Ovary (tissue), 9 donors: ENCODE data around the gene ANO8. TPM values are rescaled to one million over a fixed set of nuclear protein-coding genes. Genes with fewer than 3 reads are reported as not detected.
A peak's percentile ranks its signal among the peaks of the same experiment; 100 is the strongest.

Experiments
- DNase-seq, 5 donors: peaks; one replicate each; pipeline ENCODE4 v3.0.0-alpha.2; 2019 to 2020
- H3K27ac ChIP-seq, 2 donors: fragments of 200-600 bp; one replicate each; pipeline versions ENCODE4 v1.5.1 to v1.8.0; 2019 to 2022
- H3K27me3 ChIP-seq: fragments of 200-600 bp; one replicate; pipeline ENCODE4 v1.8.0; 2022
- H3K36me3 ChIP-seq: fragments of 200-600 bp; sonication (generic); one replicate; pipeline ENCODE4 v1.5.1; 2019
- H3K4me1 ChIP-seq: one replicate; pipeline ENCODE4 v1.8.1; 2013; ENCODE audit warnings: mild to moderate bottlenecking, moderate library complexity; ENCODE audit not compliant: insufficient read depth
- H3K4me3 ChIP-seq: fragments of 200-600 bp; sonication (generic); one replicate; pipeline ENCODE4 v1.5.1; 2017
- H3K9me3 ChIP-seq, 2 donors: fragments of 200-600 bp in 1 of 2; sonication (generic) in 1 of 2; one replicate each; pipeline versions ENCODE4 v1.5.1 to v1.8.1; 2013 to 2019; ENCODE audit warnings: mild to moderate bottlenecking in 1 of 2, moderate library complexity in 1 of 2
- CTCF ChIP-seq, 3 donors: fragments of 450-650 bp in 2 of 3; fragments of 200-600 bp in 1 of 3; IDR thresholded peaks; one replicate each; pipeline versions ENCODE4 v1.5.1 to v1.8.0; 2016 to 2022; ENCODE audit warnings: antibody characterized with exemption in 3 of 3, mild to moderate bottlenecking in 1 of 3
- EP300 ChIP-seq: sonication (generic); formaldehyde crosslinking; IDR thresholded peaks from one replicate; pipeline ENCODE4 v1.6.1; 2017; ENCODE audit warnings: antibody characterized with exemption
- POLR2A ChIP-seq: fragments of 450-650 bp; IDR thresholded peaks from one replicate; pipeline ENCODE4 v1.6.1; 2017; ENCODE audit warnings: antibody characterized with exemption, mild to moderate bottlenecking, moderate library complexity
- WGBS, 3 donors: extraction: QIAGEN DNeasy Blood & Tissue Kit in 1 of 3; methylation state at CpG; one replicate each; pipeline versions ENCODE4 v1.1.5 to v1.1.7; 2013 to 2017; 5-methylcytosine and 5-hydroxymethylcytosine counted together
- intact Hi-C, 4 donors: fragments of 100-400 bp; cut with DNase I; formaldehyde crosslinking; loops; one replicate each; pipeline versions ENCODE4 v1.11.0 to v1.15.1; 2022 to 2023
- polyA plus RNA-seq, 2 donors: library from polyadenylated mRNA; stranded (reverse); fragments of 200-250 nt in 1 of 2; fragments of 350-450 nt in 1 of 2; fragmentation: Illumina TruSeq in 1 of 2; extraction: RNeasy Lipid Tissue Mini Kit (QIAGEN cat#74804) in 1 of 2; gene quantifications; one replicate each; pipeline ENCODE4 v1.2.3, GENCODE V29; 2013 to 2014
- total RNA-seq, 7 donors: library from RNA; depleted of rRNA in 2 of 7; stranded (reverse); fragments of >200 nt in 2 of 7; fragmentation: NEBNext Ultra II Directional in 3 of 7; extraction: Animal tissue kit (Norgen Biotek cat#: 25700) in 3 of 7; gene quantifications; one replicate each; pipeline versions ENCODE4 v1.1.0 to v1.2.4, GENCODE V29; 2016 to 2023
- donor health status: DM: no; HTN: no; CAD: no; lungs with moderate emphysema.
- donor health status: DM: no; HTN: no; CAD: no.
- donor health status: Bipolar disorder and iron deficiency.
- donor health status: DM: yes; HTN: yes; CAD: no.
- donor health status: DM: no; HTN: no; CAD: no.
- donor health status: DM: yes; HTN: yes; CAD: no.

ANO8 gene
- total and polyA plus RNA-seq, 9 donors, result 2.0 to 8.9 (median 3.7) TPM

DNA sequence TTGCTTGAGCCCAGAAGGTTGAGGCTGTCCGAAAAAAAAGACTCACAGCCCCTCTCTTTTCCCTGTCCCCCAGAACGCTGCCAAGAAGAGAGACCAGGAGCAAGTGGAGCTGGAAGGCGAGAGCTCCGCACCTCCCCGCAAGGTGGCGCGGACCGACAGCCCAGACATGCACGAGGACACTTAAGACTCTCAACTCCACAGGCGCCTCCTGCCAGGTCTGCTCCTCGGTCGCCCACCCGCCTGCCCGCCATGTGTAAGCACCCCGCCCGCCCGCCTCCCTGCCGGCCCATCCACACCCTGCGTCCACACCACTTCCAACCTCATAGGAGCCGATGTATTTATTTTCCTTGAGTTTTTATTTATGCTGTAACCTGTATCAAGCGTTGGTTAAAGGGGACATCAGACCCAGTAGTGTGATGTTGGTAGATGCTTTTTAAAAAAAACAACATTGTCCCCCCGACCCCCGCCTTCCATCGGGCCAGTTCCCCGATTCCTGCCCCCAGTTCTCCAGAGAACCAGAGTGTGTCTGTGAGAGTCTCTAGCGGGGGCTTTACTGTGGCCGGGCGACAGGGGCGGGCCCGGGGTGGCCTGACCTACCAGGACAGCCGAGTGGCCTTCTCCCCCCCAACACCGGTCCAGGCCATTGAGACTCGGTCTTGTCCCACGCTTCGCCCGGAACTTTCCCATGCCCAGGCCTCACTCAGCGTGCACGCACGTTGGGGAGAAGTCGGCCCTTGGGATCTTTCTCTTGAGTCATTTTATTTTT, 15.0 kb downstream of the ANO8 start:
- Histone ChIP-seq H3K9me3 (no peaks in the 10 kb centered on the region), H3K4me3 (no peak overlapping the region), H3K4me1 (no peaks in the 10 kb centered on the region), H3K27ac (no peak overlapping the region), H3K36me3 (no peaks in the 10 kb centered on the region), H3K27me3 (no peaks in the 10 kb centered on the region)
- intact Hi-C loops, result no loop called here
- TF ChIP-seq EP300, result no peak
- DNase-seq, result peak in 1 of 5 donors; percentile 16
- 88 to 91% (median 89%) methylated on average over 40 of the region's 40 CpGs for WGBS, 3 donors

DNA sequence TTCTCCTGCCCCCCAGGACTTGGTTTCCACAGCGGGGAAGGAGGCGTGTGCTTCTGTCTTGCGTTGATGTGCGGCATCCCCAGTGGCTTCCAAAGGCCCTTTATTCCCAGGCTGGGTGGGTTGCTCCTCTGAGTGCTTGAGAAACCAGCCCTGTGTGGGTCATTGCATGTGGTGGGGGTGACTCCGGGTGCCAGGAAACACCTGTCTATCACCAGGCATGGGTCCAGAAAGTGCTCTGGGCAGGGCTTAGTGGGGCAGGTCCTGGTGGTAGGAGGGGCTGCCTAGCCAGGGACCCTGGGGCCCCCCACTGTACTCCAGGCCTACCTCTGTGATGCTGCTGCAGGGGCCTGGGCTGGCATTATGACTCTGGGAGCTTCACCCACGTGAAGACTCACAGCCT, 15.7 kb downstream of the ANO8 start:
- Histone ChIP-seq H3K36me3 (no peaks in the 10 kb centered on the region), H3K4me1 (no peaks in the 10 kb centered on the region), H3K4me3 (no peak overlapping the region), H3K9me3 (no peaks in the 10 kb centered on the region), H3K27me3 (no peaks in the 10 kb centered on the region), H3K27ac (no peak overlapping the region)
- DNase-seq, result no peak
- TF ChIP-seq CTCF (IDR thresholded peaks at IDR 0.05) (no peak), EP300 (no peak), POLR2A (no peak)
- WGBS, 3 donors, result 73 to 75% (median 75%) methylated on average over 6 of the region's 6 CpGs
- intact Hi-C loops, result no loop called here

GRCh38 chr19:17314007-17314593, 20.6 kb downstream of the ANO8 start:
- H3K36me3 ChIP-seq, result no peaks in the 10 kb centered on the region
- no peak overlapping the region for H3K4me3 ChIP-seq
- 89 to 93% (median 89%) methylated on average over 19 of the region's 19 CpGs for WGBS, 3 donors
- H3K4me1 ChIP-seq, result no peaks in the 10 kb centered on the region
- DNase-seq, result no peak
- intact Hi-C loops, result no loop called here
- TF ChIP-seq POLR2A (no peak), EP300 (no peak), CTCF (IDR thresholded peaks at IDR 0.05) (no peak)
- no peaks in the 10 kb centered on the region for H3K9me3 ChIP-seq
- H3K27me3 ChIP-seq, result no peaks in the 10 kb centered on the region
- no peak overlapping the region for H3K27ac ChIP-seq

GRCh38 chr19:17312189-17313113, 22.2 kb downstream of the ANO8 start:
- DNase-seq, result no peak
- H3K36me3 ChIP-seq, result no peaks in the 10 kb centered on the region
- H3K27ac ChIP-seq, result no peak overlapping the region
- no peaks in the 10 kb centered on the region for H3K9me3 ChIP-seq
- intact Hi-C loops, result no loop called here
- H3K27me3 ChIP-seq, result no peaks in the 10 kb centered on the region
- H3K4me1 ChIP-seq, result peaks cover 2% of the 10 kb centered on the region
- no peak overlapping the region for H3K4me3 ChIP-seq
- 76 to 85% (median 83%) methylated on average over 20 of the region's 20 CpGs for WGBS, 3 donors
- TF ChIP-seq POLR2A, result no peak
- TF ChIP-seq EP300, result no peak
- no peak for TF ChIP-seq CTCF (IDR thresholded peaks at IDR 0.05)
